ENCODE data around the gene ZNF197. TPM values are rescaled to one million over a fixed set of nuclear protein-coding genes. Genes with fewer than 3 reads are reported as not detected.
A peak's percentile ranks its signal among the peaks of the same experiment; 100 is the strongest.

The ZNF197 gene
- total and polyA plus RNA-seq, 2 of the 8 experiments (the other 6 are each of a cell fraction or from before 2014, with no cell fraction given), result 3.9 to 16.8 TPM

GRCh38 chr3:44624749-44625480, at the start of gene ZNF197 (continued):
- no peak for TF ChIP-seq KDM1A (IDR thresholded peaks at IDR 0.05; ENCODE audit: borderline replicate concordance, low read length)
- TF ChIP-seq E2F6 (IDR thresholded peaks at IDR 0.05), result peak; percentile 64; the same call in 1 of the 2 replicates
- peak; percentile 91 for TF ChIP-seq YY1 (IDR thresholded peaks at IDR 0.05; ENCODE audit: low read depth, low read length)
- TF ChIP-seq GABPA (IDR thresholded peaks at IDR 0.05; ENCODE audit: borderline replicate concordance, insufficient read depth, low read length), result peak; percentile 92; the same call in 1 of the 2 replicates
- TF ChIP-seq SP1 (IDR thresholded peaks at IDR 0.05; ENCODE audit: low read depth, low read length), result peak; percentile 30; the same call in 1 of the 2 replicates
- no peak for TF ChIP-seq ASH2L (IDR thresholded peaks at IDR 0.05; ENCODE audit: low read length)
- TF ChIP-seq ZNF274 (IDR thresholded peaks at IDR 0.05; ENCODE audit: borderline replicate concordance, extremely low read depth, low read length), result no peak
- TF ChIP-seq CBX5 (IDR thresholded peaks at IDR 0.05; ENCODE audit: low read depth, low read length), result no peak
- TF ChIP-seq RBBP5 (IDR thresholded peaks at IDR 0.05; ENCODE audit: borderline replicate concordance, low read depth, low read length), result no peak
- no peak for TF ChIP-seq CEBPB (IDR thresholded peaks at IDR 0.05; ENCODE audit: low read depth, low read length)
- 0 out of 2 replicates have a peak, but pooled peaks have one; percentile 30 for TF ChIP-seq PHF8 (conservative IDR thresholded peaks at IDR 0.05; ENCODE audit: low read depth, low read length)
- peak; percentile 91 for TF ChIP-seq SP2 (IDR thresholded peaks at IDR 0.05; ENCODE audit: low read length)
- peak; percentile 55 for TF ChIP-seq CREB1 (IDR thresholded peaks at IDR 0.05)
- TF ChIP-seq CTBP2 (IDR thresholded peaks at IDR 0.05; ENCODE audit: borderline replicate concordance, insufficient read depth, insufficient read length, low read length), result peak; percentile 42
- 0 out of 4 replicates have a peak, but pooled peaks of 1 of the 2 experiments have one; percentile 37 for TF ChIP-seq HDAC2 (IDR thresholded peaks at IDR 0.05; ENCODE audit: borderline replicate concordance in 1 of 2, low read depth in 2 of 2, low read length in 2 of 2)
- peak; percentile 81 for TF ChIP-seq KDM4A (IDR thresholded peaks at IDR 0.05; ENCODE audit: low read depth, low read length, severe bottlenecking)
- no peak for TF ChIP-seq SP4 (IDR thresholded peaks at IDR 0.05; ENCODE audit: low read length)
- no peak for TF ChIP-seq SIRT6 (IDR thresholded peaks at IDR 0.05; ENCODE audit: low read length)
- TF ChIP-seq JUND (IDR thresholded peaks at IDR 0.05; ENCODE audit: low read length), result no peak; the same call in 1 of the 2 replicates
- TF ChIP-seq BACH1 (IDR thresholded peaks at IDR 0.05; ENCODE audit: low read length), result no peak
- peak; percentile 56 for TF ChIP-seq MAX (IDR thresholded peaks at IDR 0.05)
